Upper lobe of right lung (tissue), 1 donor: Measurements from ENCODE around the gene ZBTB7A. TPM values are rescaled to one million over a fixed set of nuclear protein-coding genes. Genes with fewer than 3 reads are reported as not detected.

ENCODE experiments used
- ATAC-seq: fragments of 200-7000 bp; cut with Tn5 transposase; one replicate; pipeline ENCODE4 v1.9.1; 2020; ENCODE audit warnings: mild to moderate bottlenecking, moderate library complexity
- DNase-seq: peaks from one replicate; pipeline ENCODE4 v3.0.0-alpha.2; 2020
- H3K27ac ChIP-seq: fragments of 200-600 bp; one replicate; pipeline ENCODE4 v1.8.0; 2022
- H3K27me3 ChIP-seq: fragments of 200-600 bp; one replicate; pipeline ENCODE4 v1.8.0; 2022; ENCODE audit warnings: mild to moderate bottlenecking
- H3K36me3 ChIP-seq: fragments of 200-600 bp; one replicate; pipeline ENCODE4 v1.8.0; 2022
- H3K4me1 ChIP-seq: fragments of 200-600 bp; one replicate; pipeline ENCODE4 v1.8.0; 2022
- H3K4me3 ChIP-seq: fragments of 200-600 bp; one replicate; pipeline ENCODE4 v1.8.0; 2022; ENCODE audit warnings: mild to moderate bottlenecking
- H3K9me3 ChIP-seq: fragments of 200-600 bp; one replicate; pipeline ENCODE4 v1.8.0; 2022
- intact Hi-C: fragments of 100-400 bp; cut with DNase I; formaldehyde crosslinking; loops from one replicate; pipeline ENCODE4 v1.11.0; 2022
- total RNA-seq: library from RNA; stranded (reverse); fragmentation: NEBNext Ultra II Directional; extraction: Animal tissue kit (Norgen Biotek cat#: 25700); gene quantifications from one replicate; pipeline ENCODE4 v1.2.1, GENCODE V29; 2021
- TF ChIP-seq, protein P1 (sequence below): fragments of 200-600 bp; IDR thresholded peaks from one replicate; pipeline ENCODE4 v1.8.0; 2022; ENCODE audit warnings: antibody characterized with exemption
- donor health status: DM: no; HTN: yes; CAD: no; lungs with severe emphysema.

The ZBTB7A gene
- total RNA-seq, 1 donor from 2014 or later: 54.3 TPM

DNA sequence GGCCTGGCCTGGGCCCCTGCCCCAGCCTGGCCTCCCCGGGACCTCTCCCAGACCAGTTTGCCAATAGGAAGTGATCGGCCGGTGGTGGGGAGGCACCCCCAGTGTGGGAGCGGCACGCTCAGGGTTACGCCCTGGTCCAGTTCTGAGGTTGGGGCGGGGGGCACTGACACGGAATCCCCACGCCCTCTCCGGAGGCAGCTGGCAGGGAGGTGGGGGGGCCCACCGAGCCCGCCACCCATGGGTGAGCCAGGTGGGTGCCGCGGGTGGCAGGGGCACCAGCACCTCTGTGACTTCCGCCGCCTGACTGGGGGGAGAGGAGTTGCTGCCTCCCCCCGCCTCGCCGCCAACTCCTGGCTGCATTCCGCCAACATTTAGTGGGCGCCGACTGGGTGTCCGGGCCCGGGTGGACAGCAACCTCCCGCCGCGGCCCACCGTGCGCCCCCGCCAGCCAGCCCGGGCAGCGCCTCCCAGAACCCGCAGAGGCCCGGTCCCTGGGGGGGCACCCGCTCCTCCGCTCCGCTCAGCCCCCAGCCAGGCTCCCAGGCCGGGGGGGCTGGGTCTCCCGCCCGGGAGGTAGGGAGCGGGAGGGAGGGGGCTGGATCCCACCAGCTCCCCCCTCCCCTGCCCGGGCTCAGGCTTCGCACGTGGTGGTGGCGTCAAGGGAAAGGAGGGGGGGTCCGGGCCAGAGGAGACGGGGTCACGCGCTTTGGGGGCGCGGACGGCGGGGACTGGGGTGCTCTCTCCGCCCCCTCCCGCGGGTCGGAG lies 2.0 kb downstream of the ZBTB7A start:
- intact Hi-C loops: no loop called here
- no peaks in the 10 kb centered on the region for H3K27me3 ChIP-seq
- peak; percentile 85 for DNase-seq
- no peaks in the 10 kb centered on the region for H3K36me3 ChIP-seq
- H3K27ac ChIP-seq: peak overlapping the region; percentile 94
- TF ChIP-seq, protein P1, sequence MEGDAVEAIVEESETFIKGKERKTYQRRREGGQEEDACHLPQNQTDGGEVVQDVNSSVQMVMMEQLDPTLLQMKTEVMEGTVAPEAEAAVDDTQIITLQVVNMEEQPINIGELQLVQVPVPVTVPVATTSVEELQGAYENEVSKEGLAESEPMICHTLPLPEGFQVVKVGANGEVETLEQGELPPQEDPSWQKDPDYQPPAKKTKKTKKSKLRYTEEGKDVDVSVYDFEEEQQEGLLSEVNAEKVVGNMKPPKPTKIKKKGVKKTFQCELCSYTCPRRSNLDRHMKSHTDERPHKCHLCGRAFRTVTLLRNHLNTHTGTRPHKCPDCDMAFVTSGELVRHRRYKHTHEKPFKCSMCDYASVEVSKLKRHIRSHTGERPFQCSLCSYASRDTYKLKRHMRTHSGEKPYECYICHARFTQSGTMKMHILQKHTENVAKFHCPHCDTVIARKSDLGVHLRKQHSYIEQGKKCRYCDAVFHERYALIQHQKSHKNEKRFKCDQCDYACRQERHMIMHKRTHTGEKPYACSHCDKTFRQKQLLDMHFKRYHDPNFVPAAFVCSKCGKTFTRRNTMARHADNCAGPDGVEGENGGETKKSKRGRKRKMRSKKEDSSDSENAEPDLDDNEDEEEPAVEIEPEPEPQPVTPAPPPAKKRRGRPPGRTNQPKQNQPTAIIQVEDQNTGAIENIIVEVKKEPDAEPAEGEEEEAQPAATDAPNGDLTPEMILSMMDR: no peak
- H3K4me3 ChIP-seq: peak overlapping the region; percentile 92
- no peak for ATAC-seq
- H3K9me3 ChIP-seq: no peaks in the 10 kb centered on the region
- peaks cover 60% of the 10 kb centered on the region for H3K4me1 ChIP-seq

DNA sequence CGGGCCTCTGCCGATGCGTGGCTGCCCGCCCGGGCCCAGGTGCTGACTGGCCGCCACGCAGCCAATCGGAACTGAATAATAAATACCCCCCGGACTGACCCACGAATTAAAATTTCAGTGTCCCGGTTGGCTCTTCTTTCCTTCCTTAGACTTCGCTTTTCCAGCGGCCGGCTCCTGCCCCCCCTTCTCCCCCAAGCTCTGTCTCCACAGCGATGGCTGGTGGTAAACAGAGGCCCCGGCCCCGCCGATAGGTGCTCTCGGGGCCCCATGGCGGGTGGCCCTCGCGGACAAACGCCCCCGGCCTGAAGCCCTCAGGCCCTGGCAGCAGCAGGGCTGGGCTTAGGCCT lies 2.6 kb downstream of the ZBTB7A start:
- Histone ChIP-seq H3K4me3 (peak overlapping the region; percentile 92), H3K27ac (peak overlapping the region; percentile 94), H3K9me3 (no peaks in the 10 kb centered on the region), H3K27me3 (no peaks in the 10 kb centered on the region), H3K4me1 (peaks cover 60% of the 10 kb centered on the region), H3K36me3 (no peaks in the 10 kb centered on the region)
- intact Hi-C loops: no loop called here
- ATAC-seq: no peak
- no peak for DNase-seq
- TF ChIP-seq, protein P1: no peak

DNA sequence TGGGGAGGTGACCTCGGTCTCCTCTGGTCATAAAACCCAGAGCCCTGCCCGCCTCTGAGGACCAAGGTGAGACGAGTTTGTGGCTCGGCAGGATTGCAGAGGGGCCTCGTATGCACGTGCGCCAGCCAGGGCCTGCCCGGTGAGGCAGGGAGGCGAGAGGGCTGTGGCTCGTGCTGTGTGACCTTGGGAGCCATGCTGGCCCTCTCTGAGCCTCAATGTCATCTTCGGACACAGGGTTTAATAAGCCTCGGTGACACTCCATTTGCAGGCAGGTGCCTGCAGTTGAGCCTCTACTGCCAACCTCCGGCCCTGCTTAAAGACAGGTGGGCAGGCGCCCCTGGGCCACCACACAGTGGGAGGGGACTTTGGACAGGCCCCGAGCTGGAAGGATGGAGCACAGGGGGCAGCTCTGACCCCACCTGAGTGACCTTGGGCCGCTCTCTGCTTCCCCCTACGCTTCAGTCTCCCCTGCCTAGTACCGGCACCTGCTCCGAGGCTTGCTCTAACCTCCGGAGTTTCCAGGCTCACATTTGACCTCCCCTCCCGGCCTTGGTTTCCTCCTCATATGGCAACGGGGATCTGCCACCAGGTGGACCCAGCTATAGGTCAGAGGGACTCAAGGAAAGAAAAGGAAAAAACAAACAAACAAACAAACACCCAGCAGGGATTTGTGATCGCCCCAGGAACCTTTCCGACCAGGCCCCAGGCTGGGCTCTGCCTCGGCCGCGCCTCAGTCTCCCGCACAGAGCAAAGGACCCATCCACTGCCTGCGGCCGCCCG lies 3.1 kb downstream of the ZBTB7A start:
- intact Hi-C loops: no loop called here
- DNase-seq (no peak), ATAC-seq (no peak)
- peak overlapping the region; percentile 94 for H3K27ac ChIP-seq
- H3K4me3 ChIP-seq: peak overlapping the region; percentile 92
- no peaks in the 10 kb centered on the region for H3K27me3 ChIP-seq
- peaks cover 61% of the 10 kb centered on the region for H3K4me1 ChIP-seq
- TF ChIP-seq, protein P1: no peak
- H3K36me3 ChIP-seq: no peaks in the 10 kb centered on the region
- H3K9me3 ChIP-seq: no peaks in the 10 kb centered on the region

DNA sequence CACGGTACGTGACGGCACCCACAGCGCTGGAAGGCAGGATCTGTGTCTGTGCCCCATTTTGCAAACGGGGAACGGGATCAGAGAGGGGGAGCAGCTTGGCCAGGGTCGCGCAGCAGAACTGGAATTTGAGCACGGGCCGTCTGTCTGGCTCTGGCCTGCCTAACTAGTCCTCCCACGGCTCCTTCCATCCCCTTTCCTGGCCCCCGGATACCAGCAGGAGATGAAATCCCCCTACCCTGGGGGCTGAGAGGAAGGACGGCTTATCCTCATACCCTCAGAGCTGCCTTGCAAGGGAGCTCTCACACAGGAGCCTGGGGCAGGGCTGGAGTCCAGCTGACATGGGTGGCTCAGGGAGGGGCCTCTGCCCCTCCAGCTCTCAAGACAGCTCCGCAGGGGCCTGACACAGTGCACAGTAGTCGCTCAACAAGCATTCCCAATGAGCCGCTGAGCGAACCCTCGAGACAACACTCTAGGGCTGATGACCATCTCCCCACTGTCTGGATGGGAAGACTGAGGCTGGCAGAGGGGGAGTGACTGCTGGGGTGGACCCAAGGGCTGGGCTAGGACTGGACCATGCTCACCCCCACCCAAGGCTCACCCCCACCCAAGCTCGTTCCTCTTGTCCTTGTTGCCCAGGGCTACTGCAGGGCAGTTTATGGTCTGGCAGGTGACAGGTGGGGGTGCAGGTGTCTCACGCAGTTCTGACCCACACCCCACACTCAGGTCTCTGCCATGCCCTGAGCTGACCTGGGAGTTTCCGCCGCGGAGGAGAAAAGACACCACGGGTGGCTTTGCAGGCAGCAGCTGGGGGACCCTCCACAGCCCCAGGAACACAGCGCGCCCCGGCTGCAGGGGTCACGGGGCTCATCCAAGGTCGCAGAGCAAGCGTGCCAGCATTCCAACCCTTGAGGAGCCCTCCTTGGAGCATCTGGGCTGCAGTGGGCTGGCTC lies 4.0 kb downstream of the ZBTB7A start:
- intact Hi-C loops: no loop called here
- TF ChIP-seq, protein P1: no peak
- H3K36me3 ChIP-seq: no peaks in the 10 kb centered on the region
- H3K4me3 ChIP-seq: peak overlapping the region; percentile 92
- peaks cover 63% of the 10 kb centered on the region for H3K4me1 ChIP-seq
- no peak for ATAC-seq
- H3K27ac ChIP-seq: peak overlapping the region; percentile 95
- H3K9me3 ChIP-seq: no peaks in the 10 kb centered on the region
- H3K27me3 ChIP-seq: no peaks in the 10 kb centered on the region
- DNase-seq: no peak

DNA sequence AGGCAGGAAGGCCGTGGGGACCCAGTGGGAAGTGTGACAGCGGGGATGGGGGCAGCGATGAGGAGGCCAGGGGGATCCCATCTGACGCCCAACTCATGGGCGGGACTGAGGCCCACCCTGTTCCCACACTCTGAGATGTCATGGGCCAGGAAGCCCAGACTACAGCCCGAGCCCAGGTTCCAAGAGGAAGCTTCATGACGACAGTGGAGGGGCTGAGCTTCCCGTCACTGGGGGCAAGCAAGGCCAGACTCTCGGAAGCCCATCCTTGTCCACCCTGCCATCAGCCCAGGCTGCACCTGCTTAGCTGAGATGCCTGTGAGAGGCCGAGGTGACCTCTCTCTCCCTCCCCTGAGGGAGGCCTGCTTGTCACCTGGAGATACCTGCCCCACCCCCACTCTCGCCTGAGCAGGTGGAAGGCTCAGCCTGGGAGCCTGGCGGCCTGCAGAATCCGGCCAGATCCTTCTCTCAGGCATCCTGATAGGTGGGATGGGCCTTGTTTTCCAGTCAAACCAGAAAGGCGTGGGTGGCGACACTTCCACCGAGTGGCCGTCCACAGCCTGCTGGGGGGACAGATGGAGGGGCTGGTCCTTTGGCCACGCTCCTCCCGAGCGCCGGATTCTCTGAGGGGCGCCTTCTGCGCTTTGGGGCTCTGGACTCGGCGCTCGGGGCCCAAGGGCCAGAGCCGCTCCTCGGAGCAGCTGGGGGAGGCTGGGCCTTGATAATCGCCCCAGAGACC lies 4.8 kb downstream of the ZBTB7A start:
- peak; percentile 82 for DNase-seq
- Histone ChIP-seq H3K36me3 (no peaks in the 10 kb centered on the region), H3K4me1 (peaks cover 68% of the 10 kb centered on the region), H3K9me3 (no peaks in the 10 kb centered on the region), H3K4me3 (peak overlapping the region; percentile 48), H3K27ac (peak overlapping the region; percentile 95), H3K27me3 (no peaks in the 10 kb centered on the region)
- intact Hi-C loops: no loop called here
- no peak for ATAC-seq
- TF ChIP-seq, protein P1: no peak
